ENCODE measurements around the gene RCC1.

DNA sequence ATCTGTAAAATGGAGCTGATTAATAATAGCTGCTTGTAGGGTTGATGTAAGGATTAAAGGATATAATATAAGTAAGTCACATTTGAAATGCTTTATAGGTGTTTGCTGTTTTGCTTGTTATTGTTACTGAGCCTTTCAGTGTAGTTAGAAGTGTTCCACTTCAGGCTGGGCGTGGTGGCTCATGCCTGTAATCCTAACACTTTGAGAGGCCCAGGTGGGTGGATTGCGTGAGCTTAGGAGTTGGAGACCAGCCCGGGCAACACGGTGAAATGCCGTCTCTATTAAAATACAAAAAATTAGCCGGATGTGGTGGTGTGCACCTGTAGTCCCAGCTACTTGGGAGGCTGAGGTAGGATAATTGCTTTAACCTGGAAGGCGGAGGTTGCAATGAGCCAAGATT, 59.2 kb downstream of the RCC1 start:
- TF ChIP-seq, protein P1, sequence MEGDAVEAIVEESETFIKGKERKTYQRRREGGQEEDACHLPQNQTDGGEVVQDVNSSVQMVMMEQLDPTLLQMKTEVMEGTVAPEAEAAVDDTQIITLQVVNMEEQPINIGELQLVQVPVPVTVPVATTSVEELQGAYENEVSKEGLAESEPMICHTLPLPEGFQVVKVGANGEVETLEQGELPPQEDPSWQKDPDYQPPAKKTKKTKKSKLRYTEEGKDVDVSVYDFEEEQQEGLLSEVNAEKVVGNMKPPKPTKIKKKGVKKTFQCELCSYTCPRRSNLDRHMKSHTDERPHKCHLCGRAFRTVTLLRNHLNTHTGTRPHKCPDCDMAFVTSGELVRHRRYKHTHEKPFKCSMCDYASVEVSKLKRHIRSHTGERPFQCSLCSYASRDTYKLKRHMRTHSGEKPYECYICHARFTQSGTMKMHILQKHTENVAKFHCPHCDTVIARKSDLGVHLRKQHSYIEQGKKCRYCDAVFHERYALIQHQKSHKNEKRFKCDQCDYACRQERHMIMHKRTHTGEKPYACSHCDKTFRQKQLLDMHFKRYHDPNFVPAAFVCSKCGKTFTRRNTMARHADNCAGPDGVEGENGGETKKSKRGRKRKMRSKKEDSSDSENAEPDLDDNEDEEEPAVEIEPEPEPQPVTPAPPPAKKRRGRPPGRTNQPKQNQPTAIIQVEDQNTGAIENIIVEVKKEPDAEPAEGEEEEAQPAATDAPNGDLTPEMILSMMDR (IDR thresholded peaks at IDR 0.05 in 4 of 5, conservative IDR thresholded peaks at IDR 0.05 in 1 of 5): no peak
- TF ChIP-seq POLR2A (IDR thresholded peaks at IDR 0.05): no peak
